Globus pallidus (tissue), 1 donor: Measurements from ENCODE around the gene C17orf78.
"Not testable (repeated sequence)": the region's sequence is repeated elsewhere in the genome, so short reads cannot be mapped to it uniquely, and the experiment has no call there.

Experiments used
- DNase-seq: peaks from one replicate; pipeline ENCODE4 v3.0.0-alpha.2; 2015; ENCODE audit warnings: low spot score

The C17orf78 gene

GRCh38 chr17:37438141-37438540, 62.4 kb downstream of the C17orf78 start:
- no peak for DNase-seq

DNA sequence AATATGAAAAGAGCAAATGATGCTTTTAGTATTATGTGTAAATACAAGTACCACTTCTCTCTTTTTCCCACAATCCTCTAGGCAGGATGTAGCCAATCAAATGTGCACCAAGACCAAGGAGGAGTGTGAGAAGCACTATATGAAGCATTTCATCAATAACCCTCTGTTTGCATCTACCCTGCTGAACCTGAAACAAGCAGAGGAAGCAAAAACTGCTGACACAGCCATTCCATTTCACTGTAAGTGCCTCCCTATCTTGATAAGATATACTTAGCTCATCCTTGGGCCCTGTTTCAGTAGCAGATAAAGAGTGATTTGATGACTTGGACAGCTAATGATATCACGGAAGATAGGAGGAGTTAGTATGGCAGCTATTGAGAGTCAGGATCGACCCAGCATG, 64.6 kb downstream of the C17orf78 start:
- DNase-seq, result no peak

DNA sequence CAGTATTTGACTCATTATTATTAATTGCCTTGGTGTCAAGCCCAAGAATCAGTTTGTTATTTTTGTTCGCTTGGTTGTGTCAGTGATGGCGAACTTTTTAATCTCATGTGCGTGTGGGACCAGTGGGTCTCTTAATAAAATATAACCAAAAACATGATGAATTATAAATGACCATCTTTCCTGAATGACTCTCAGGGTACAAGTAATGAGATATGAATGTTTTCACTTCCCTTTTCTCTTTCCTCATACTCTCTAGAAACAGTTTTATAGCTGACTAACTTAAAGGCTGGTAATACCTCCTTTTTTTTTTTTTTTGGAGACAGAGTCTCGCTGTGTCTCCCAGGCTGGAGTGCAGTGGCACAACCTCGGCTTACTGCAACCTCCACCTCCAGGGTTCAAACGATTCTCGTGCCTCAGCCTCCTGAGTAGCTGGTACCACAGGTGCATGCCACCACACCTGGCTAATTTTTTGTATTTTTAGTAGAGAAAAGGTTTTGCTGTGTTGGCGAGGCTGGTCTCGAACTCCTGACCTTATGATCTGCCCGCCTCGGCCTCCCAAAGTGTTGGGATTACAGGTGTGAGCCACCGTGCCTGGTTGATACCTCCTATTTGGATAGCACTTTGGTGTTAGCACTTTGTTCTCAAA, 65.7 kb downstream of the C17orf78 start:
- not testable (repeated sequence) for DNase-seq
